Left kidney (tissue), 2 donors: ENCODE measurements around the gene CADPS. TPM values are rescaled to one million over a fixed set of nuclear protein-coding genes. Genes with fewer than 3 reads are reported as not detected.

Experiments used
- DNase-seq: peaks from one replicate; pipeline ENCODE4 v3.0.0-alpha.2; 2013
- polyA plus RNA-seq: library from polyadenylated mRNA; unstranded; fragments of 120-200 nt; gene quantifications from one replicate; pipeline ENCODE4 v1.2.1, GENCODE V29; 2013; ENCODE audit not compliant: insufficient read length

CADPS gene
- polyA plus RNA-seq, 1 donor: 5.0 TPM

- no peak for DNase-seq
Observed at GRCh38 chr3:62433396-62433795, 441.8 kb downstream of the CADPS start.

DNA sequence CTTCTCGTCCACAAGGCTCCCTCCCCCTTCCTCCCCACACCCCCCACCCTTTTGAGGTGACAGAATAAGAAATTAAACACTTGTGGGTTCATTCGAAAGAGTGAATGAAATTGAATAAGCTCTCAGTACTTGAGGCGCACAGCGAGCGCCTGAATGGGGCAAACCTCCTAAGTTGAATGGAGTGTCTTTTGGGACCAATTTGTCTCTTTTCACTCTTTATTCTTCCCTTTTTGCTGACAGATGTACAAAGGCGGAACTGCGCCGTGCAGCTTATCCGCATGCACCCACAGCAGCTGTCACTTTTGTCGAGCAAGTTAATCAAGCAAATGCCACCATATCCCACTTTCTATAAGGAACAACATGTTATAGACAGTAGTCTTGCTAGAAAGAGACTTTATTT, 454.0 kb downstream of the CADPS start:
- DNase-seq: no peak

- DNase-seq: no peak
Observed at GRCh38 chr3:62416144-62416543, 459.1 kb downstream of the CADPS start.

DNA sequence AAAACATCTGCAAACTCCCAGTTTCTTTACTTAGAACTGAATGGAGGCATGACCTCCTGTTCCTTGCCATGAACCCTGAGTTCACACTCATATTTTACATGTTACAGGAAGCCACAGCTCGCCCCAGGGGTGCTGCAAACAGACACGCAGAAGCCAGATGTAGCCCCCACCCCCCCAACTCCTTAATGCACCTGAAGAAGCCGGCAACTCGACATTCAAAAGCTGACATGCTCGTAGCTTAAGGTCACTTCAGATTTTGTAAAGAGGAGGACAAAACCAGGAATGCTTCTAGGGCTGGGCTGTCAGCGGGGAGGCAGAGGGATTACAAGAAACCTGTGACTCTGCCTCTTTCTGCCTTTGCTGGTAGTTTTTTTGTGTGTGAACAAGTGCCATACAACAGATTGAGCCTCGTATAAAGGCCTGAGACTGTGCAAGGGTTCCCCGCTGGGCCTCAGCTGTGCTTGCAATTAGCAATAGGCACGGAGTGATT, 459.9 kb downstream of the CADPS start:
- no peak for DNase-seq

GRCh38 chr3:62414786-62415185, 460.4 kb downstream of the CADPS start:
- no peak for DNase-seq

- no peak for DNase-seq
Observed at GRCh38 chr3:62413687-62414086, 461.5 kb downstream of the CADPS start.

DNA sequence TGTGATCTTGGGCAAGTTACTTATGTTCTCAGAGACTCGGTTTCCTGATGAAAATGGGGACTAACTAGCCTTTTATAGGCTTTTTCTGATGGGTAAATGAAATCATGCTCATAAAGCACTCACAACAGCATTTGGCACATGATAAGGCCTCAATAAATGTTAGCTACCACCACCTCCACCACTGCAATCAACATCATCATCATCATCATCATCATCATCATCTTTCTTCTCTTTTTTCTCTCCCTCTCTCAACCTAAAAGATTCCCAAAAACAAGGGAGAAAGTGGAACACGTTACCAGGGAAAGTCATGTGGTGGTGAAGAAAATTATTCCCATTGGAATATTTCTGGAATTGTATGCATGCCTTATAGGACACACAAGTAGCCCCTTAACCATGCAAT, 468.3 kb downstream of the CADPS start:
- DNase-seq: no peak

GRCh38 chr3:62405566-62405965, 469.6 kb downstream of the CADPS start:
- no peak for DNase-seq

- no peak for DNase-seq
Observed at GRCh38 chr3:62405135-62405534, 470.1 kb downstream of the CADPS start.

GRCh38 chr3:62404321-62404720, 470.9 kb downstream of the CADPS start:
- DNase-seq: no peak

GRCh38 chr3:62403765-62404164, 471.5 kb downstream of the CADPS start:
- no peak for DNase-seq

DNA sequence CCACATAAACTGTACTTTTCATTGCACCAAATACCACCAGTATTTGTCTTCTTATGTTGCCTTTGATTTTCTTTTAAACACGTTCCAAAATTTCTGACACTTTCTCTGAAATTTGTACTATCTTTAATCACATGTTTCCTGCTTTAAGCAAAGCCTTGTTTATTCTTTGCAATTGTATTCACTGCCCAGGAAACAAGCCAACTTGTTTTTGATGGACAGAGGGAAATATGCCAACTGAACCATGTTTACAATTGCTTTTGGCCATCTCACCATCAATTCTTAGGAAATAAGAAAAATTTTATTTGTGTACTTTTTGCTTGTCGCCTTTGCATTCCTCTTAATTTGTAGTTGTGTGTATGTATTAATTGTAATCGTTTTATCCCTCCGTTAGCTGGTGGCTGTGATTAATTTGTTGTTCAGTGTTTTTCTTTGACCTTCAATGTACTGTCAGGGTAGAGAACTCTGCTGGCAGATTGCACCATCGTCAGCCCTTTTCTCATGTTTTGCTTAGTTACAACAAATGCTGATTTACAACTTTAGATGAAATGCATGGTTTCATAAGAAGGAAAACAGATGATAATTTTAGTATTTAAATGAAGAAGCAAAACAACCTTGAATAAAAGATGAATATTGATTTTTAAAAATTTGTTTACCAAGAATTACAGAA, 482.5 kb downstream of the CADPS start:
- no peak for DNase-seq

- no peak for DNase-seq
Observed at GRCh38 chr3:62387251-62387650, 488.0 kb downstream of the CADPS start.

GRCh38 chr3:62379321-62379798, 495.9 kb downstream of the CADPS start:
- no peak for DNase-seq

GRCh38 chr3:62378921-62379320, 496.3 kb downstream of the CADPS start:
- DNase-seq: no peak

- no peak for DNase-seq
Observed at GRCh38 chr3:62378311-62378789, 496.9 kb downstream of the CADPS start.

- no peak for DNase-seq
Observed at GRCh38 chr3:62376906-62377877, 498.0 kb downstream of the CADPS start.

DNA sequence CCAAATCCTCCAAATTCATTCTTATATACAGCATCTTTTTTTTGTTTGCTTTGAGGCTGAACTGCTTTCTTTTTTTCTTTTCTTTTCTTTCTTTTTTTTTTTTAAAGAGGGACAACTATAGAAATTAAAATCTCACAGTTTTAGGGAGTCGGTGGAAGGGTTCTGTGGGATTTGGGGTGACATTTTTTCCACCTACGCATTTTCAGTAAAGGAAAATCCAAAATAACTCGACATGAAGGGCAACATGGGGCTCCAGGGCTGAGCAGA, 498.8 kb downstream of the CADPS start:
- no peak for DNase-seq

GRCh38 chr3:62375655-62376453, 499.4 kb downstream of the CADPS start:
- DNase-seq: no peak

GRCh38 chr3:62374341-62375218, 500.6 kb downstream of the CADPS start:
- no peak for DNase-seq

DNA sequence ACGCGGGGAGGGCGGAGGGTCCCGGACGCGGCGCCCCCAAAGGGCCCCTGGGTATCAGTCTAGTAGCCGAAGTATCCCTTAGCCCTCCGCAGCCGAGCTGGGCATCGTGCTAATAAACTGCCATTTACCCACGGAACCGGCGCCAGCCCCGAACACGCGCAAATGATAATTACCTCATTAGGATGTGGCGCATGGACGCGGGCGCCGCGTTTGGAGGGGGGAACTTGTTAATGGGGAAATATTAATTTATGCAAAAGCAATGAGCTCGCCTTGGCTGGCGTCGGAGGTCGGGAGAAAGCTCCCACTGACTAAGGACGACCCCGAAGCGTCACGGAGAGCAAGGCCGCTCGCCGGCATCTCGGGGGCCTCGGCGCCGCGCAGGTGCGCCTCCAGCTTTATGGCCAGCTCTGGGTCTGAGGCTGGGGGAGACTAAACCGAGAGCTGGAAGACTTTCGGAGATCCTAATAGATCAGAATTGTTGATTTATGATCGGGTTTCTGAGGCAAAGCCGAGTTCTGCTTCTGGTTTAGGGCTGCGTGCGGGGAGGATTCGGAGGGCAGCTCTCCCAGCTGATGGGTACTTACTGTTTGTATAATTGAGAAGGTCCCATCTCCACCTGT, 501.4 kb downstream of the CADPS start:
- DNase-seq: no peak
